ENCODE data around the gene LRRC74A. TPM values are rescaled to one million over a fixed set of nuclear protein-coding genes. Genes with fewer than 3 reads are reported as not detected.

LRRC74A gene
- total RNA-seq, 1 donor from 2014 or later, result not detected

GRCh38 chr14:76881348-76881747 lies 55.1 kb downstream of the LRRC74A start:
- Histone ChIP-seq H3K4me1 (peaks cover 26% of the 10 kb centered on the region), H3K36me3 (no peaks in the 10 kb centered on the region), H3K9me3 (no peaks in the 10 kb centered on the region), H3K27me3 (ENCODE audit: low read depth) (no peaks in the 10 kb centered on the region), H3K4me3 (no peak overlapping the region), H3K27ac (peak overlapping the region; percentile 13)
- intact Hi-C loops (cut with DNase I), result no loop called here
- DNase-seq, result no peak
- peak in 1 of 2 donors; percentile 9 for ATAC-seq
- TF ChIP-seq, protein P1, sequence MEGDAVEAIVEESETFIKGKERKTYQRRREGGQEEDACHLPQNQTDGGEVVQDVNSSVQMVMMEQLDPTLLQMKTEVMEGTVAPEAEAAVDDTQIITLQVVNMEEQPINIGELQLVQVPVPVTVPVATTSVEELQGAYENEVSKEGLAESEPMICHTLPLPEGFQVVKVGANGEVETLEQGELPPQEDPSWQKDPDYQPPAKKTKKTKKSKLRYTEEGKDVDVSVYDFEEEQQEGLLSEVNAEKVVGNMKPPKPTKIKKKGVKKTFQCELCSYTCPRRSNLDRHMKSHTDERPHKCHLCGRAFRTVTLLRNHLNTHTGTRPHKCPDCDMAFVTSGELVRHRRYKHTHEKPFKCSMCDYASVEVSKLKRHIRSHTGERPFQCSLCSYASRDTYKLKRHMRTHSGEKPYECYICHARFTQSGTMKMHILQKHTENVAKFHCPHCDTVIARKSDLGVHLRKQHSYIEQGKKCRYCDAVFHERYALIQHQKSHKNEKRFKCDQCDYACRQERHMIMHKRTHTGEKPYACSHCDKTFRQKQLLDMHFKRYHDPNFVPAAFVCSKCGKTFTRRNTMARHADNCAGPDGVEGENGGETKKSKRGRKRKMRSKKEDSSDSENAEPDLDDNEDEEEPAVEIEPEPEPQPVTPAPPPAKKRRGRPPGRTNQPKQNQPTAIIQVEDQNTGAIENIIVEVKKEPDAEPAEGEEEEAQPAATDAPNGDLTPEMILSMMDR (IDR thresholded peaks at IDR 0.05), result no peak

DNA sequence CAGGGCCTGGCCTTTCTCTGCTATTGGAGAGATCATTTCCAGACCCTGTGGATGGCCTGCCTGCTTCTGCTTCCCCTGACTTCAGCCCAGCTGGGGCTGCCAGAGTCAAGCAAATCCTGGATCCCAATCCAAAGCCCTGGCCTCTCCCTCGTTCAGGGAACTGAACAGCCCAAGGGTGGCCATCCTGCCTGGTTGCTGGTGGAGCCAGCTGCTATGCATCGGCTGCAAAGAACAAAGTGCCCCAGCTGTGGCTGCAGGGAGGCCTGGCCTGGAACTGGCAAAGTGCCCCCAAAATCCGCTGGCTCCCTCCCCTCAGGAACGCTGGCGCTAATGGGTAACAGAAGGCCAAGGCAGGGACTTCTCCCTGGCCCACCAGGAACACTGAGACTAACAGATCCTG lies 56.4 kb downstream of the LRRC74A start:
- Histone ChIP-seq H3K36me3 (no peaks in the 10 kb centered on the region), H3K9me3 (no peaks in the 10 kb centered on the region), H3K4me1 (peaks cover 26% of the 10 kb centered on the region), H3K27ac (peak overlapping the region; percentile 41), H3K4me3 (no peak overlapping the region), H3K27me3 (ENCODE audit: low read depth) (no peaks in the 10 kb centered on the region)
- peak in 1 of 2 donors; percentile 34 for ATAC-seq
- TF ChIP-seq, protein P1 (IDR thresholded peaks at IDR 0.05), result no peak
- intact Hi-C loops (cut with DNase I), result no loop called here
- DNase-seq, result no peak

DNA sequence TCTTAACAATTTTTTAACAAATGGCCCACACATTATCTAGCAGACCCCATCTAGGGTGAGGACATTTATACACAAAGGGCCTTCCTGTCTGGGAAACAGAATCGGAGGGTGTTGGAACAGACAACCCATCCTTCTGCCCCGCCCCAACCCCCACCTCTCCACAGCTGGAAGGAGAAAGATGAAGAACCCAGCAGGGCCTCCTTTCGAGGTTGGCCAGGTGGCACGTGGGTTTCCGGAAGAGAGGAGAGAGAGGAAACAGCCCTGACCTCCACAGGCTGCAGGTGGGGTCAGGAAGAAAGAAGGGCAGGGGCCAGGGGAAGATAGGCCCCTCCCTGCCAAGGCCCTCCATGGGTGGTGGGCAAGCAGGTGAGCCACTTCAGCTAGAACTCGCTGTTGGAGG lies 57.2 kb downstream of the LRRC74A start:
- peak overlapping the region; percentile 41 for H3K27ac ChIP-seq
- no peak for ATAC-seq
- intact Hi-C loops (cut with DNase I), result no loop called here

DNA sequence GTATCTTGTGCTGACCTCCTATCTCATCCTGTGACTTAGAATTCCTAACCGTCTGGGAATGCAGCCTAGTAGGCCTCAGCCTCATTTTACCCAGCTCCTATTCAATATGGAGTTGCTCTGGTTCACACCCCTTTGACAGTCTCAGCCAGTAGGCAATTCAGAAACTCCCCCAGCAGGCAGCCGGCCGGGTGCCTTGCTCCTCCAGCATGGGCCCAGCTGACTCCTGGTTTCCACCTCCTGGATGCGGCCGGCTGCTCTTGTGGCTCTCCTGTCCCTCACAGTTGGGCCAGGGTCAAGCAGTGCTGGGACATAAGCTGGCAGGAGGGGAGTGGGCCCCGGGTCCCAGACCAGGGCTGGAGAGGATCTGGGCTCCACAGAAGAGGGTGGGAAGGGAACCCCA lies 58.2 kb downstream of the LRRC74A start:
- DNase-seq, result no peak
- TF ChIP-seq, protein P1 (IDR thresholded peaks at IDR 0.05), result no peak
- peak overlapping the region; percentile 83 for H3K27ac ChIP-seq
- no peaks in the 10 kb centered on the region for H3K9me3 ChIP-seq
- H3K36me3 ChIP-seq, result no peaks in the 10 kb centered on the region
- intact Hi-C loops (cut with DNase I), result no loop called here
- H3K4me1 ChIP-seq, result peaks cover 26% of the 10 kb centered on the region
- H3K4me3 ChIP-seq, result no peak overlapping the region
- ATAC-seq, result peak in 1 of 2 donors; percentile 20
- no peaks in the 10 kb centered on the region for H3K27me3 ChIP-seq (ENCODE audit: low read depth)

More for the DNA sequence above, 57.2 kb downstream of the LRRC74A start:
- H3K27me3 ChIP-seq (ENCODE audit: low read depth), result no peaks in the 10 kb centered on the region
- peaks cover 26% of the 10 kb centered on the region for H3K4me1 ChIP-seq
- DNase-seq, result no peak
- TF ChIP-seq, protein P1 (IDR thresholded peaks at IDR 0.05), result no peak
- H3K36me3 ChIP-seq, result no peaks in the 10 kb centered on the region
- H3K9me3 ChIP-seq, result no peaks in the 10 kb centered on the region
- no peak overlapping the region for H3K4me3 ChIP-seq

- intact Hi-C loops (cut with DNase I), result no loop called here
- Histone ChIP-seq H3K36me3 (no peaks in the 10 kb centered on the region), H3K27me3 (ENCODE audit: low read depth) (no peaks in the 10 kb centered on the region), H3K9me3 (no peaks in the 10 kb centered on the region), H3K4me3 (no peak overlapping the region), H3K27ac (peak overlapping the region; percentile 83), H3K4me1 (peaks cover 26% of the 10 kb centered on the region)
- TF ChIP-seq, protein P1 (IDR thresholded peaks at IDR 0.05), result no peak
- ATAC-seq, result peak; percentile 51 to 71
- DNase-seq, result no peak
Measured at GRCh38 chr14:76884853-76885276, 58.7 kb downstream of the LRRC74A start.

DNA sequence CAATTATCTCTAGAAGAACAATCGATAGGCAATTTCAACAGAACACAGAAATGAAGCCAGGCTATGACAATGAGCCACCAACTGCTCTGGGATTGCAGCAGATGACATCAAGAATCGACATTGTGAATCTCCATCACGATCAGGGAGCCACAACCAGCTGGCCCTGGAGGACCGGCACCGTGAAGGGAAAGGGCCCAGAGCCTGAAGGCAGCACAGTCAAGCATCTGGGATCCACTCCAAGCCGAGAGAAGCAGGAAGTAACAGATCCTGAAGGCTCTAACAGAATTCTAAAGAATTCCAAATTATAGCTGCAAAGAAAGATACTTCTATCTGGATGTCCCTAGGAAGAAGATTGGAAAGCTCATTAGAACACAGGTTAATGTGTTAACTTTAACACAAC lies 61.0 kb downstream of the LRRC74A start:
- H3K4me1 ChIP-seq, result peaks cover 22% of the 10 kb centered on the region
- intact Hi-C loops (cut with DNase I), result no loop called here
- ATAC-seq, result no peak
- H3K9me3 ChIP-seq, result peaks cover 4% of the 10 kb centered on the region
- H3K27ac ChIP-seq, result no peak overlapping the region
- DNase-seq, result no peak
- no peak overlapping the region for H3K4me3 ChIP-seq
- no peaks in the 10 kb centered on the region for H3K27me3 ChIP-seq (ENCODE audit: low read depth)
- H3K36me3 ChIP-seq, result no peaks in the 10 kb centered on the region
- TF ChIP-seq, protein P1 (IDR thresholded peaks at IDR 0.05), result no peak
